CD4-positive, alpha-beta T cell treated with Interleukin-4 for 4 hours (primary cell): ENCODE results near the gene TICRR.

Experiments
- DNase-seq: peaks from one replicate; pipeline ENCODE4 v3.0.0-alpha.2; 2020

Gene TICRR

GRCh38 chr15:89654847-89655805 is 79.9 kb downstream of the TICRR start, which contains the start of gene KIF7:
Gene KIF7, minus strand, starts transcription at chr15:89655467. Its CDS starts 2,537 bp downstream, at chr15:89652930.
- no peak for DNase-seq

GRCh38 chr15:89656116-89656815 is 81.0 kb downstream of the TICRR start:
- no peak for DNase-seq

GRCh38 chr15:89657686-89658200 is 82.5 kb downstream of the TICRR start:
- no peak for DNase-seq

GRCh38 chr15:89659295-89659694 is 84.0 kb downstream of the TICRR start:
- DNase-seq, result no peak

- no peak for DNase-seq
These were observed 85.3 kb downstream of the TICRR start for GRCh38 chr15:89660556-89660955.

GRCh38 chr15:89662893-89663626 is 87.8 kb downstream of the TICRR start:
- no peak for DNase-seq

GRCh38 chr15:89664441-89665350 is 89.4 kb downstream of the TICRR start:
- DNase-seq, result no peak

GRCh38 chr15:89665449-89666181 is 90.3 kb downstream of the TICRR start:
- no peak for DNase-seq

- DNase-seq, result no peak
These were observed 91.1 kb downstream of the TICRR start for GRCh38 chr15:89666184-89666857.

- DNase-seq, result no peak
These were observed 91.8 kb downstream of the TICRR start for GRCh38 chr15:89666858-89667705.

GRCh38 chr15:89667706-89667960 is 92.4 kb downstream of the TICRR start:
- no peak for DNase-seq

GRCh38 chr15:89668171-89668570 is 92.9 kb downstream of the TICRR start:
- DNase-seq, result no peak

- no peak for DNase-seq
These were observed 94.1 kb downstream of the TICRR start for GRCh38 chr15:89669309-89669865.

GRCh38 chr15:89669941-89670340 is 94.7 kb downstream of the TICRR start:
- no peak for DNase-seq

GRCh38 chr15:89670971-89671560 is 95.8 kb downstream of the TICRR start:
- DNase-seq, result no peak

- DNase-seq, result no peak
These were observed 96.4 kb downstream of the TICRR start for GRCh38 chr15:89671687-89672086.

- DNase-seq, result no peak
These were observed 97.2 kb downstream of the TICRR start for GRCh38 chr15:89672221-89673164.

GRCh38 chr15:89673165-89673512 is 97.9 kb downstream of the TICRR start:
- DNase-seq, result no peak
